CD4-positive, CD25-positive, alpha-beta regulatory T cell (primary cell): ENCODE measurements around the gene PSMG4. TPM values are rescaled to one million over a fixed set of nuclear protein-coding genes. Genes with fewer than 3 reads are reported as not detected.

Source experiments
- ATAC-seq, 2 donors: fragments of 150-1000 bp; cut with Tn5 transposase; one replicate each; pipeline ENCODE4 v1.10.0; 2021; ENCODE audit warnings: low read depth in 2 of 2, moderate number of reproducible peaks in 2 of 2, moderate library complexity in 1 of 2
- DNase-seq, 3 donors: peaks; one replicate each; pipeline versions ENCODE4 v3.0.0 to v3.0.0-alpha.2; 2012 to 2022; ENCODE audit warnings: mixed read lengths in 1 of 3
- H3K27ac ChIP-seq: one replicate; pipeline ENCODE4 v1.7.0; 2013; ENCODE audit warnings: mild to moderate bottlenecking, low read length; ENCODE audit not compliant: insufficient read depth, poor library complexity, severe bottlenecking
- H3K27me3 ChIP-seq: one replicate; pipeline ENCODE4 v1.7.0; 2013; ENCODE audit warnings: low read length; ENCODE audit not compliant: control insufficient read depth, insufficient read depth
- H3K36me3 ChIP-seq: one replicate; pipeline ENCODE4 v1.7.0; 2013; ENCODE audit warnings: mild to moderate bottlenecking, low read length, moderate library complexity; ENCODE audit not compliant: control insufficient read depth, insufficient read depth
- H3K4me1 ChIP-seq: 2 replicates; pipeline ENCODE4 v1.7.0; 2013; ENCODE audit warnings: mild to moderate bottlenecking, low read length; ENCODE audit not compliant: insufficient read depth, control insufficient read depth, poor library complexity, severe bottlenecking
- H3K4me3 ChIP-seq: one replicate; pipeline ENCODE4 v1.7.0; 2013; ENCODE audit warnings: low read depth, mild to moderate bottlenecking, low read length, moderate library complexity
- H3K9me3 ChIP-seq, 2 experiments: 1 replicate in 1 of 2; 2 replicates in 1 of 2; pipeline ENCODE4 v1.7.0; 2013; ENCODE audit warnings: low read length in 2 of 2, mild to moderate bottlenecking in 1 of 2, moderate library complexity in 1 of 2; ENCODE audit not compliant: control insufficient read depth in 2 of 2
- H3K27ac Mint-ChIP-seq, 3 donors: one replicate each; pipeline ENCODE4 v1.8.0; 2020 to 2022; ENCODE audit warnings: mild to moderate bottlenecking in 3 of 3, mixed read lengths in 3 of 3, moderate library complexity in 2 of 3
- H3K27me3 Mint-ChIP-seq: one replicate; pipeline ENCODE4 v1.8.0; 2022; ENCODE audit warnings: mild to moderate bottlenecking, mixed read lengths
- H3K36me3 Mint-ChIP-seq: one replicate; pipeline ENCODE4 v1.8.0; 2020; ENCODE audit warnings: mixed read lengths
- H3K4me1 Mint-ChIP-seq, 4 donors: one replicate each; pipeline ENCODE4 v1.8.0; 2020 to 2022; ENCODE audit warnings: mixed read lengths in 4 of 4, mild to moderate bottlenecking in 1 of 4
- H3K4me3 Mint-ChIP-seq, 4 donors: one replicate each; pipeline ENCODE4 v1.8.0; 2020 to 2022; ENCODE audit warnings: mild to moderate bottlenecking in 4 of 4, mixed read lengths in 4 of 4, moderate library complexity in 3 of 4
- H3K9me3 Mint-ChIP-seq, 7 donors: one replicate each; pipeline ENCODE4 v1.8.0; 2020 to 2022; ENCODE audit warnings: mixed read lengths in 7 of 7, mild to moderate bottlenecking in 3 of 7, moderate library complexity in 2 of 7
- polyA plus RNA-seq, 4 donors: library from polyadenylated mRNA; unstranded; fragments of 300-500 nt; fragmentation: Illumina TruSeq; gene quantifications; one replicate each; pipeline ENCODE4 v1.2.3, GENCODE V29; 2021
- total RNA-seq: library from RNA; stranded (reverse); gene quantifications from one replicate; pipeline ENCODE4 v1.2.3, GENCODE V29; 2022

Gene PSMG4
- total and polyA plus RNA-seq, 5 donors from 2014 or later: 18.0 to 56.8 (median 51.0) TPM

DNA sequence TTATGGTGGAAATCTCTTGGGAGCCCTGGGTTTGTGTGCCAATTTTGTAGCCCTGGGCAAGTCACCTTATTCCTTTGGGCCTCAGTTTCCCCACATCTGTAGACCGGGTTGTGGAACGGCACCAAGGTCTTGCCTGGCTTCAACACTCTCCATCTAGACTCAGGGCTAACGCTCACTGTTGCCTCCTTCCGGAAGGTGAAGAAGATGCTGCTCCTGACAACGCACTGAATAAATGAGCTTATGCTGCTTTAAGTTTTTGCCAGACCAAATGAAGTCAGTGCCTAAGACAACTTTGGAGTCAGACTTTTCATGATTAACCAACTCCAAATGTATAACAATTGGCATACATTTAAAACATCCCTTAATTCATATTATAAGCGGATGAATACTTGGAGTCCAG, 53.1 kb downstream of the PSMG4 start:
- Mint-ChIP-seq H3K36me3 (no peaks in the 10 kb centered on the region), H3K4me3 (no peak overlapping the region), H3K4me1 (peaks cover 0 to 2% (median 0%) of the 10 kb centered on the region in 4 donors), H3K27me3 (peaks cover 12% of the 10 kb centered on the region), H3K9me3 (peaks cover 0 to 2% (median 0%) of the 10 kb centered on the region in 7 donors), H3K27ac (no peak overlapping the region)
- Histone ChIP-seq H3K9me3 (no peaks in the 10 kb centered on the region), H3K36me3 (no peaks in the 10 kb centered on the region), H3K27me3 (peaks cover 3% of the 10 kb centered on the region), H3K4me3 (no peak overlapping the region), H3K27ac (no peak overlapping the region), H3K4me1 (no peaks in the 10 kb centered on the region)
- ATAC-seq (no peak), DNase-seq (no peak)

GRCh38 chr6:3312604-3313231, 54.0 kb downstream of the PSMG4 start:
- Histone ChIP-seq H3K27ac (no peak overlapping the region), H3K9me3 (no peaks in the 10 kb centered on the region), H3K4me1 (peaks cover 2% of the 10 kb centered on the region), H3K27me3 (peaks cover 3% of the 10 kb centered on the region), H3K36me3 (no peaks in the 10 kb centered on the region), H3K4me3 (no peak overlapping the region)
- Mint-ChIP-seq H3K4me3 (no peak overlapping the region), H3K9me3 (peaks cover 0 to 2% (median 0%) of the 10 kb centered on the region in 7 donors), H3K4me1 (peaks cover under 1 to 8% (median 5%) of the 10 kb centered on the region in 4 donors), H3K36me3 (peaks cover 9% of the 10 kb centered on the region), H3K27ac (no peak overlapping the region), H3K27me3 (peaks cover 12% of the 10 kb centered on the region)
- no peak for ATAC-seq
- no peak for DNase-seq

DNA sequence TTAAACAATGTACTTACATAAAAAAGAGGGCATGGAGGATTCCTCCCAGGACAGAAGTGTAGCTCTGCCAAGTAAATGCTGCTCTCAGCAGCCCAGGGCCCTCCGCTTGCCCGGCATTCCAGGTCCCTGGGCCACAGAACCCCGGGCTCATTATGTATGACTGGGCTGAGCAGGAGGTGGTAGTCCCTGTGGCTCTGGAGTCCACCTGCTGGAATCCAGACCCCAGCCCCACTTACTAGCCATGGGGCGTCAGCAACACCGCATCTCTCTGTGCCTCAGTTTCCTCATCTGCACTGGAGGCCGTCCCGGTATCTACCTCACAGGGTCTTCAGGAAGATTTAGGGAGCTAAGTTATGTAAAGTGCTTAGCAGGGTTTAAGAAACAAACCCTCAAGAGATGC, 55.4 kb downstream of the PSMG4 start:
- no peak overlapping the region for H3K27ac Mint-ChIP-seq
- H3K27me3 ChIP-seq: peaks cover 3% of the 10 kb centered on the region

DNA sequence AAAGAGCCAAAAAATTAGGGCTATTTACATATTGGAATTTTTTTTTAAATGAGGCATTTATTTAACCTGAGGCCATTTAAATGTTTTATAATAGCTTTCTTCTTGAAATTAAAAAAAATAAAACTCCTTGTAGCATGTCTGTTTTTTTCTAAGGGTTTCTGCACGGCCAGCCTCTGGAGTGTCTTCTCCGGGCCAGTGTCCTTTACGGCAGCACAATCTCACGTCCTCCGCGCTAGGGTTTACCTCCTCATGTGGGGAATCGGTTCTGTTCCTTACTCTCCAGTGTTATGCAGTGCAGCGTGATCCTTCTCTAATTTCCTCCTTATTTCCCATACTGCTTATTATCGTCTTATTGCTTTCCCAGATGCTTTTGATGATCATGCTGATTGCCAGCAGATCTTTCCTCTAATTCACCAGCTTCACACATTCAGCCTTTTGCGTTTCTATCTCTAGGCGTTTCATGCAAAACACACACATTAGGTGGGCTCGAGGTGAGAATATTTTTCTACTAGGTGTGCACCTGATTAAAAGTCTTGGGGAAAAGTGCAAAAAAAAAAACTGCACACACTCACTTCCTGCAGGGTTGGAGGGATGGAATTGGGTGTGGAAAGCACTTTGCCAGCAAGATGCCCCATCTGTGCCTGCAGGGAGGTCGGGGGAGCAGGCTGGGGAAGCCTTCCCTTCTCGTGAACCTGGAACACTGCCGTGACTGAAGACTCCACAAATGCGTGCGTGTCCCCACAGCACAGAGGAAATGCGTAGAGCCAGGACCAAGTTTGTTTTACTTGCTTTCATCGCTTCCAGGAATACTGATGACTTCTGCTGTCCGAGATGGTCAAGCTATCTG, 56.1 kb downstream of the PSMG4 start:
- Histone ChIP-seq H3K9me3 (no peaks in the 10 kb centered on the region), H3K27me3 (peaks cover 3% of the 10 kb centered on the region), H3K4me3 (no peak overlapping the region), H3K36me3 (no peaks in the 10 kb centered on the region), H3K27ac (no peak overlapping the region), H3K4me1 (peaks cover 12% of the 10 kb centered on the region)
- Mint-ChIP-seq H3K36me3 (peaks cover 10% of the 10 kb centered on the region), H3K4me3 (no peak overlapping the region), H3K9me3 (peaks cover 0 to 2% (median 0%) of the 10 kb centered on the region in 7 donors), H3K4me1 (peaks cover 11 to 28% (median 24%) of the 10 kb centered on the region in 4 donors), H3K27ac (no peak overlapping the region), H3K27me3 (peaks cover 16% of the 10 kb centered on the region)
- ATAC-seq (no peak), DNase-seq (no peak)

More for the DNA sequence above, 55.4 kb downstream of the PSMG4 start:
- no peak overlapping the region for H3K4me3 ChIP-seq
- ATAC-seq (no peak), DNase-seq (no peak)
- Mint-ChIP-seq H3K36me3 (peaks cover 10% of the 10 kb centered on the region), H3K9me3 (peaks cover 0 to 2% (median 0%) of the 10 kb centered on the region in 7 donors), H3K27me3 (peaks cover 16% of the 10 kb centered on the region), H3K4me1 (peaks cover 11 to 22% (median 19%) of the 10 kb centered on the region in 4 donors), H3K4me3 (no peak overlapping the region)
- H3K36me3 ChIP-seq: no peaks in the 10 kb centered on the region
- H3K4me1 ChIP-seq: peaks cover 12% of the 10 kb centered on the region
- H3K27ac ChIP-seq: no peak overlapping the region
- H3K9me3 ChIP-seq: no peaks in the 10 kb centered on the region

DNA sequence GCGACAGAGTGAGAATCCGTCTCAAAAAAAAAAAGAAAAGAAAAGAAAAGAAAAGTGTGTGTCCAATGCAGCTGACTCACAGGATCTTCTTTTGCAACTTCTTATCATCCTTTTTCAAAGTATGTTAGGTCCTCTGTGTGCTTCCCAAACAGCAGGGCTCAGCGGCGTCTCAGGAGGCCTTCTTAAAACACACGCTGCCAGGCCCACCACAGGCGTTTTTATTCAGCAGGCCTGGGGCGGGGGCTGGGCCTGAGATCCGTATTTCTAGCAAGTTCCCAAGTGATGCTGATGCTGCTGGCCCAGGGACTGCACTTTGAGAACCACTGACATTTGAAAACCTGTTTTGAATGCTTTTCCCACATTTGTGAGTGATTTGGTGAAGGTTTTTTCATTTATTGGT, 57.1 kb downstream of the PSMG4 start:
- ATAC-seq (no peak), DNase-seq (no peak)
- H3K9me3 ChIP-seq: no peaks in the 10 kb centered on the region
- H3K4me1 ChIP-seq: peaks cover 12% of the 10 kb centered on the region
- peaks cover 3% of the 10 kb centered on the region for H3K27me3 ChIP-seq
- no peak overlapping the region for H3K4me3 ChIP-seq
- Mint-ChIP-seq H3K4me1 (peaks cover 11 to 31% (median 25%) of the 10 kb centered on the region in 4 donors), H3K4me3 (no peak overlapping the region), H3K36me3 (peaks cover 10% of the 10 kb centered on the region), H3K27ac (no peak overlapping the region), H3K9me3 (peaks cover 0 to 2% (median 0%) of the 10 kb centered on the region in 7 donors), H3K27me3 (peaks cover 14% of the 10 kb centered on the region)
- no peak overlapping the region for H3K27ac ChIP-seq
- no peaks in the 10 kb centered on the region for H3K36me3 ChIP-seq

- H3K4me1 ChIP-seq: peaks cover 12% of the 10 kb centered on the region
- no peaks in the 10 kb centered on the region for H3K9me3 ChIP-seq
- H3K36me3 ChIP-seq: no peaks in the 10 kb centered on the region
- Mint-ChIP-seq H3K4me1 (peaks cover 11 to 31% (median 25%) of the 10 kb centered on the region in 4 donors), H3K4me3 (no peak overlapping the region), H3K36me3 (peaks cover 10% of the 10 kb centered on the region), H3K9me3 (peaks cover 0 to 2% (median 0%) of the 10 kb centered on the region in 7 donors), H3K27me3 (peaks cover 10% of the 10 kb centered on the region), H3K27ac (no peak overlapping the region)
- no peak overlapping the region for H3K27ac ChIP-seq
- no peak overlapping the region for H3K4me3 ChIP-seq
- DNase-seq (no peak), ATAC-seq (no peak)
- H3K27me3 ChIP-seq: peaks cover 3% of the 10 kb centered on the region
These were observed 57.6 kb downstream of the PSMG4 start for GRCh38 chr6:3316331-3316730.

GRCh38 chr6:3316818-3317217, 58.1 kb downstream of the PSMG4 start:
- Mint-ChIP-seq H3K36me3 (peaks cover 10% of the 10 kb centered on the region), H3K27me3 (peaks cover 9% of the 10 kb centered on the region), H3K27ac (peak overlapping the region in 1 of 3 donors; percentile 73), H3K4me1 (peaks cover 11 to 31% (median 25%) of the 10 kb centered on the region in 4 donors), H3K9me3 (peaks cover 0 to 2% (median 0%) of the 10 kb centered on the region in 7 donors), H3K4me3 (no peak overlapping the region)
- H3K27me3 ChIP-seq: peaks cover 3% of the 10 kb centered on the region
- H3K4me3 ChIP-seq: no peak overlapping the region
- no peaks in the 10 kb centered on the region for H3K9me3 ChIP-seq
- ATAC-seq: no peak
- DNase-seq: no peak
- peaks cover 12% of the 10 kb centered on the region for H3K4me1 ChIP-seq
- no peaks in the 10 kb centered on the region for H3K36me3 ChIP-seq
- no peak overlapping the region for H3K27ac ChIP-seq
